K562 (cell line): ENCODE measurements around the gene MAP3K19. TPM values are rescaled to one million over a fixed set of nuclear protein-coding genes. Genes with fewer than 3 reads are reported as not detected.

ENCODE experiments used
- BMI1 ChIP-seq: fragments of 150-350 bp; IDR thresholded peaks from 2 replicates; pipeline ENCODE4 v1.6.1; 2014; ENCODE audit warnings: low read length
- BRCA1 ChIP-seq, 2 experiments: fragments of 450-650 bp in 1 of 2; sonication (generic) in 1 of 2; formaldehyde crosslinking in 1 of 2; IDR thresholded peaks; 2 replicates each; pipeline versions ENCODE4 v1.5.0 to v1.6.1; 2017 to 2020; ENCODE audit warnings: mild to moderate bottlenecking in 1 of 2, missing genetic modification reagents in 1 of 2
- CXXC5 ChIP-seq: fragments of 250-450 bp; sonication (Bioruptor Pico); IDR thresholded peaks from 2 replicates; pipeline ENCODE4 v1.8.0; 2022; ENCODE audit warnings: inconsistent platforms, mild to moderate bottlenecking, moderate library complexity
- GABPB2 ChIP-seq: fragments of 250-450 bp; sonication (Bioruptor Pico); conservative IDR thresholded peaks from 2 replicates; pipeline ENCODE4 v1.5.1; 2021; ENCODE audit warnings: mild to moderate bottlenecking
- HDGF ChIP-seq: fragments of 450-650 bp; IDR thresholded peaks from 2 replicates; pipeline ENCODE4 v1.6.1; 2016
- HMG20A ChIP-seq: fragments of 450-650 bp; formaldehyde crosslinking; conservative IDR thresholded peaks from 2 replicates; pipeline ENCODE4 v1.4.0; 2020; ENCODE audit warnings: mild to moderate bottlenecking, mixed read lengths
- NCOA6 ChIP-seq: fragments of 450-650 bp; IDR thresholded peaks from 2 replicates; pipeline ENCODE4 v1.6.1; 2017; ENCODE audit warnings: mild to moderate bottlenecking
- PHTF2 ChIP-seq: fragments of 250-450 bp; sonication (Bioruptor Pico); IDR thresholded peaks from 2 replicates; pipeline ENCODE4 v1.5.0; 2021; ENCODE audit warnings: mild to moderate bottlenecking
- POLR2AphosphoS5 ChIP-seq: IDR thresholded peaks from 2 replicates; pipeline ENCODE4 v1.6.1; 2011; ENCODE audit warnings: mild to moderate bottlenecking, low read depth, low read length, moderate library complexity; ENCODE audit not compliant: control insufficient read depth, insufficient read depth
- PYGO2 ChIP-seq: fragments of 450-650 bp; IDR thresholded peaks from 2 replicates; pipeline ENCODE4 v1.6.1; 2016; ENCODE audit warnings: mild to moderate bottlenecking, missing genetic modification characterization, moderate library complexity, missing compliant biosample characterization
- SMARCA4 ChIP-seq: fragments of 450-650 bp; IDR thresholded peaks from 2 replicates; pipeline ENCODE4 v1.6.1; 2016
- SMARCC2 ChIP-seq: fragments of 450-650 bp; IDR thresholded peaks from 2 replicates; pipeline ENCODE4 v1.6.1; 2017; ENCODE audit warnings: antibody characterized with exemption, moderate library complexity, mild to moderate bottlenecking, low read depth
- STAT5B ChIP-seq: fragments of 250-450 bp; sonication (Bioruptor Pico); IDR thresholded peaks from 2 replicates; pipeline ENCODE4 v1.8.0; 2021; ENCODE audit warnings: mild to moderate bottlenecking, inconsistent platforms
- TCF7 ChIP-seq: sonication (generic); IDR thresholded peaks from 2 replicates; pipeline ENCODE4 v1.6.1; 2016; ENCODE audit warnings: antibody characterized with exemption, borderline replicate concordance
- U2AF2 ChIP-seq: fragments of 200-400 bp; formaldehyde crosslinking; optimal IDR thresholded peaks from 2 replicates; pipeline ENCODE3; 2017; ENCODE audit warnings: low read depth, mild to moderate bottlenecking, low read length
- ZNF436 ChIP-seq: fragments of 250-450, 450-650 bp; sonication (Bioruptor Pico); formaldehyde crosslinking; IDR thresholded peaks from 2 replicates; pipeline ENCODE4 v1.7.0; 2020; ENCODE audit warnings: mild to moderate bottlenecking
- ZNF780A ChIP-seq: fragments of 250-450 bp; sonication (Bioruptor Pico); IDR thresholded peaks from 2 replicates; pipeline ENCODE4 v1.5.0; 2021; ENCODE audit warnings: mild to moderate bottlenecking
- polyA plus RNA-seq, 8 experiments: library from polyadenylated mRNA; depleted of rRNA in 4 of 8; stranded (reverse) in 5 of 8; unstranded in 3 of 8; fragments of >200 nt; fragmentation: Nextera tagmentation in 2 of 8; fragmentation: Illumina TruSeq in 1 of 8; extraction: Ambion mirVana in 2 of 8; extraction: Trizol in 1 of 8; gene quantifications; 2 replicates each; pipeline versions ENCODE4 v1.2.1 to v1.2.3, GENCODE V29; 2011 to 2014; ENCODE audit warnings: inconsistent platforms in 1 of 8, missing spikeins in 1 of 8
- total RNA-seq, 7 experiments: library from RNA; depleted of rRNA in 6 of 7; stranded (reverse); fragments of >200 nt in 6 of 7; fragmentation: Illumina TruSeq in 2 of 7; extraction: Trizol in 2 of 7; gene quantifications; 2 replicates each; pipeline versions ENCODE4 v1.2.1 to v1.2.3, GENCODE V29; 2011 to 2021; ENCODE audit warnings: low replicate concordance in 1 of 7
- TF ChIP-seq, protein P1 (sequence below): sonication (generic); formaldehyde crosslinking; IDR thresholded peaks from 2 replicates; pipeline ENCODE4 v1.8.0; 2023; ENCODE audit warnings: missing genetic modification reagents, mild to moderate bottlenecking, borderline replicate concordance
- TF ChIP-seq, protein P2 (sequence below): fragments of 450-650 bp; formaldehyde crosslinking; IDR thresholded peaks from 2 replicates; pipeline ENCODE4 v1.4.0; 2020; ENCODE audit warnings: mild to moderate bottlenecking, moderate library complexity
- TF ChIP-seq, protein P3 (sequence below): sonication (generic); formaldehyde crosslinking; IDR thresholded peaks from 2 replicates; pipeline ENCODE4 v1.8.0; 2022; ENCODE audit warnings: mild to moderate bottlenecking, missing genetic modification reagents

Gene MAP3K19
- total and polyA plus RNA-seq, 9 of the 15 experiments (the other 6 are each of a cell fraction or from before 2014, with no cell fraction given) = 0.29 TPM; not detected in 8

DNA sequence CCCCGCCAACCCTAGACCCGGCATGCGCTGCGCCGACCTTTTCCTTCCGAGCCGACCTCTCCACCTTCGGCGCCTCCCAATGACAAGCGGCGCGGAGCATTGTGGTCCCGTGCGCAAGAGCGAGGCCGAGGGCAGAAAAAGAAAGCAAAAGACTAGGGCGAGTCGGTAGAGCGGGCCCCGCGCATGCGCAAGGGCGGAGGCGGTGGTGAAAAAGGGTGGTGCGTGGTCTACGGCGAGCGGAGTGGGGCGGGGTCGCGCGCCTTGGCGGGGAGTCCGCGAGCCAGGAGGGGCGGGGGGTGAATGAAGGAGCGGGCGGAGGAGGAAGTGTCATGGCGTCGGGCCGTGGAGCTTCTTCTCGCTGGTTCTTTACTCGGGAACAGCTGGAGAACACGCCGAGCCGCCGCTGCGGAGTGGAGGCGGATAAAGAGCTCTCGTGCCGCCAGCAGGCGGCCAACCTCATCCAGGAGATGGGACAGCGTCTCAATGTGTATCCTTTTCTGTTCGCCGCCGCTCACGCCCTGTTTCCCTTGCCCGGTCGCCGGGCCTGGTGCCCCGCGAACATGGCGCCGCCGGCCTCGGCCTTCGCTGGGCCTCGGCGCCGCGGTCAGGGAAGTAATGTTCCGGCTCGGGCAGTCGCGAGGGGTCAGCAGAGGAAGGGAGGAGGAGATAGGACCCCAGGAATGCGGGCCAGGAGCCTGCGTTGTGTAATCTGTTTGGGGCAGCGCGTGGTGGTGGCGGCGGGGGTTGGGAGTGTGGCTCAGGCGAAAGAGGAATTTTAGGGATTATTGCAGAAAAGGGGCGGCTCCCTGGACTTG is 128.5 kb downstream of the MAP3K19 start, which contains the start of gene CCNT2 (continued):
- no peak for TF ChIP-seq BMI1
- TF ChIP-seq ZNF436 = no peak
- no peak for TF ChIP-seq HMG20A (CRISPR knock-in tag)
- TF ChIP-seq POLR2AphosphoS5 = peak; percentile 65
- TF ChIP-seq STAT5B (CRISPR knock-in tag) = no peak
- no peak for TF ChIP-seq TCF7
- no peak for TF ChIP-seq BRCA1 (IDR thresholded peaks at IDR 0.05)
- TF ChIP-seq BRCA1 (CRISPR knock-in tag; IDR thresholded peaks at IDR 0.05) = no peak
- TF ChIP-seq NCOA6 = no peak
- no peak for TF ChIP-seq HDGF
- TF ChIP-seq U2AF2 = no peak
- peak; percentile 76 for TF ChIP-seq CXXC5 (CRISPR knock-in tag)
- no peak for TF ChIP-seq SMARCA4
- TF ChIP-seq ZNF780A (CRISPR knock-in tag) = no peak
- TF ChIP-seq, protein P1, sequence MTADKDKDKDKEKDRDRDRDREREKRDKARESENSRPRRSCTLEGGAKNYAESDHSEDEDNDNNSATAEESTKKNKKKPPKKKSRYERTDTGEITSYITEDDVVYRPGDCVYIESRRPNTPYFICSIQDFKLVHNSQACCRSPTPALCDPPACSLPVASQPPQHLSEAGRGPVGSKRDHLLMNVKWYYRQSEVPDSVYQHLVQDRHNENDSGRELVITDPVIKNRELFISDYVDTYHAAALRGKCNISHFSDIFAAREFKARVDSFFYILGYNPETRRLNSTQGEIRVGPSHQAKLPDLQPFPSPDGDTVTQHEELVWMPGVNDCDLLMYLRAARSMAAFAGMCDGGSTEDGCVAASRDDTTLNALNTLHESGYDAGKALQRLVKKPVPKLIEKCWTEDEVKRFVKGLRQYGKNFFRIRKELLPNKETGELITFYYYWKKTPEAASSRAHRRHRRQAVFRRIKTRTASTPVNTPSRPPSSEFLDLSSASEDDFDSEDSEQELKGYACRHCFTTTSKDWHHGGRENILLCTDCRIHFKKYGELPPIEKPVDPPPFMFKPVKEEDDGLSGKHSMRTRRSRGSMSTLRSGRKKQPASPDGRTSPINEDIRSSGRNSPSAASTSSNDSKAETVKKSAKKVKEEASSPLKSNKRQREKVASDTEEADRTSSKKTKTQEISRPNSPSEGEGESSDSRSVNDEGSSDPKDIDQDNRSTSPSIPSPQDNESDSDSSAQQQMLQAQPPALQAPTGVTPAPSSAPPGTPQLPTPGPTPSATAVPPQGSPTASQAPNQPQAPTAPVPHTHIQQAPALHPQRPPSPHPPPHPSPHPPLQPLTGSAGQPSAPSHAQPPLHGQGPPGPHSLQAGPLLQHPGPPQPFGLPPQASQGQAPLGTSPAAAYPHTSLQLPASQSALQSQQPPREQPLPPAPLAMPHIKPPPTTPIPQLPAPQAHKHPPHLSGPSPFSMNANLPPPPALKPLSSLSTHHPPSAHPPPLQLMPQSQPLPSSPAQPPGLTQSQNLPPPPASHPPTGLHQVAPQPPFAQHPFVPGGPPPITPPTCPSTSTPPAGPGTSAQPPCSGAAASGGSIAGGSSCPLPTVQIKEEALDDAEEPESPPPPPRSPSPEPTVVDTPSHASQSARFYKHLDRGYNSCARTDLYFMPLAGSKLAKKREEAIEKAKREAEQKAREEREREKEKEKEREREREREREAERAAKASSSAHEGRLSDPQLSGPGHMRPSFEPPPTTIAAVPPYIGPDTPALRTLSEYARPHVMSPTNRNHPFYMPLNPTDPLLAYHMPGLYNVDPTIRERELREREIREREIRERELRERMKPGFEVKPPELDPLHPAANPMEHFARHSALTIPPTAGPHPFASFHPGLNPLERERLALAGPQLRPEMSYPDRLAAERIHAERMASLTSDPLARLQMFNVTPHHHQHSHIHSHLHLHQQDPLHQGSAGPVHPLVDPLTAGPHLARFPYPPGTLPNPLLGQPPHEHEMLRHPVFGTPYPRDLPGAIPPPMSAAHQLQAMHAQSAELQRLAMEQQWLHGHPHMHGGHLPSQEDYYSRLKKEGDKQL = 0 out of 2 replicates have a peak, but pooled peaks have one; percentile 30
- TF ChIP-seq, protein P2, sequence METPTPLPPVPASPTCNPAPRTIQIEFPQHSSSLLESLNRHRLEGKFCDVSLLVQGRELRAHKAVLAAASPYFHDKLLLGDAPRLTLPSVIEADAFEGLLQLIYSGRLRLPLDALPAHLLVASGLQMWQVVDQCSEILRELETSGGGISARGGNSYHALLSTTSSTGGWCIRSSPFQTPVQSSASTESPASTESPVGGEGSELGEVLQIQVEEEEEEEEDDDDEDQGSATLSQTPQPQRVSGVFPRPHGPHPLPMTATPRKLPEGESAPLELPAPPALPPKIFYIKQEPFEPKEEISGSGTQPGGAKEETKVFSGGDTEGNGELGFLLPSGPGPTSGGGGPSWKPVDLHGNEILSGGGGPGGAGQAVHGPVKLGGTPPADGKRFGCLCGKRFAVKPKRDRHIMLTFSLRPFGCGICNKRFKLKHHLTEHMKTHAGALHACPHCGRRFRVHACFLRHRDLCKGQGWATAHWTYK (CRISPR knock-in tag) = no peak
- no peak for TF ChIP-seq PHTF2 (CRISPR knock-in tag)
- no peak for TF ChIP-seq GABPB2 (CRISPR knock-in tag)
- TF ChIP-seq, protein P3, sequence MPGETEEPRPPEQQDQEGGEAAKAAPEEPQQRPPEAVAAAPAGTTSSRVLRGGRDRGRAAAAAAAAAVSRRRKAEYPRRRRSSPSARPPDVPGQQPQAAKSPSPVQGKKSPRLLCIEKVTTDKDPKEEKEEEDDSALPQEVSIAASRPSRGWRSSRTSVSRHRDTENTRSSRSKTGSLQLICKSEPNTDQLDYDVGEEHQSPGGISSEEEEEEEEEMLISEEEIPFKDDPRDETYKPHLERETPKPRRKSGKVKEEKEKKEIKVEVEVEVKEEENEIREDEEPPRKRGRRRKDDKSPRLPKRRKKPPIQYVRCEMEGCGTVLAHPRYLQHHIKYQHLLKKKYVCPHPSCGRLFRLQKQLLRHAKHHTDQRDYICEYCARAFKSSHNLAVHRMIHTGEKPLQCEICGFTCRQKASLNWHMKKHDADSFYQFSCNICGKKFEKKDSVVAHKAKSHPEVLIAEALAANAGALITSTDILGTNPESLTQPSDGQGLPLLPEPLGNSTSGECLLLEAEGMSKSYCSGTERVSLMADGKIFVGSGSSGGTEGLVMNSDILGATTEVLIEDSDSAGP = no peak
- no peak for TF ChIP-seq PYGO2 (tag)
- TF ChIP-seq SMARCC2 = no peak
